HG03457 (cell line): ENCODE measurements around the gene SPAG16.

ENCODE experiments used
- ATAC-seq: cut with Tn5 transposase; IDR thresholded peaks from one replicate; pipeline ENCODE4 v1.9.1; 2021; ENCODE audit warnings: moderate number of reproducible peaks; ENCODE audit not compliant: unreplicated experiment

SPAG16 gene

DNA sequence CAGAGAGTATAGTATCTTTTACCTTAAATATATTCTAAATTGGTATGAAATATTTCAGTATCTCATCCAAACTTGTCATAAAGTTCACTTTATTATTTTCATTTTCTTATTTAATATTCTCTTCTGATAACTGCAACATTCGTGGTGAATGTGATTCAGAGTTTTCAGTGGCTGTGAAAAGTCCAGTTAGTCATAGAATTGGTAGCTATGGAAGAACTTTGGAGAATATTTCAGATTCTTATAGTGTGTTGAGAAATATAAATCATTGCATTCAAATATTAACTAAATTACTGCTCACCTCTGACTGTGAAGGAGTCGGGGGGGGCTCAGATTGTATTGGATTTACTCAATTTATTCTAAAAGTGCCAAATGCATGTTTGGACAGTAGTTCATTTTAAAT, 948.0 kb downstream of the SPAG16 start:
- ATAC-seq, result no peak

DNA sequence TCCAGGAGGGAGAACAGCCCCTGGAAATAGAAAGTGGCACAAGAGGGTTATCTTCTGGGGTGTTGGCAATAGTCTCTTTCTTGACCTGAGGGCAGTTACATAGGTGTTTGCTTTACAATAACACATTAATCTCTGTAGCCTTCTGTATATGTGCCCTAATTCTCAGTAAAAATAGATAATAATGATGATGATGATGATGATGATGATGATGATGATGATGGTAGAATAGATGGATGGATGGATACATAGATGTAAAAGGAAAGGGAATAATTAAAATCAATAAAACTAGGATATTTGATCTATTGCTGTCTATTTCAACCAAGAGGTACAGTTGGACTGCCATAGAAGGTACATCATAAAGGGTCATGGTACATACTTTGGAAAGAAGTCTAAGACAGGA, 948.9 kb downstream of the SPAG16 start:
- ATAC-seq, result no peak

- ATAC-seq, result no peak
Observed at GRCh38 chr2:214242797-214243196, 958.5 kb downstream of the SPAG16 start.

GRCh38 chr2:214244847-214245246, 960.6 kb downstream of the SPAG16 start:
- no peak for ATAC-seq

DNA sequence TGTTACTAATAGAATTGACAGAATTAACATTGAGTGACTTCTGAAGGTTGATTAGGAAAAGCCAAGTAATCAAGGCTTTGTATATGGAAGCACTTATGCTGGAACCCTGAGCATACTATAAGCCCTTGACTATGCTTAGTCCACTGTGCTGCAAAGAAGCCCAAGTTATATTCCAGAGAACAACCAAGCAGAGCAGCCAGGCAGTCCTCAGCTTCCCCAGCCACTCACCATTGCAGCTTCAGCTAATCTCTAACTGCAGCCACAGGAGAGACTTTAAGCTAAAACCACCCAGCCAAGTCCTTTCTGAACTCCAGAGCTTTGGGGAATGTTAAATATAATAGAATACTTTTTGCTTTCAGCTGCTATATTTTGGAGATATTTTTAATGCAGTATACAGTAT, 962.2 kb downstream of the SPAG16 start:
- no peak for ATAC-seq

DNA sequence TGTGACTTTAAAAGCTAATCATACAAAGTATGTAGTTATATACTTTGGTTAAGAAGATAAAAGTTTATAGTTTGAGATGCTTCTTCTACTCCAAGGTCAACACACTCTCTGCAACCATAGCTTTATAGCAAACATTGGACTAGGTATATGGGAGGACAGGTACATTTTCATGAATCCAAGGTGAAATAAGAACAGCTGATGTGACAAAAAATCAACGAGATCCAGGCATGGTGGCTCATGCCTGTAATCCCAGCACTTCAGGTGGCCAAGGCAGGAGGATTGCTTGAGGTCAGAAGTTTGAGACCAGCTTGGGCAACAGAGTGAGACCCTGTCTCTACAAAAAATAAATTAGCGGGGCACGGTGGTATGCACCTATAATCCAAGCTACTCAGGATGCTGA, 963.3 kb downstream of the SPAG16 start:
- ATAC-seq, result no peak

DNA sequence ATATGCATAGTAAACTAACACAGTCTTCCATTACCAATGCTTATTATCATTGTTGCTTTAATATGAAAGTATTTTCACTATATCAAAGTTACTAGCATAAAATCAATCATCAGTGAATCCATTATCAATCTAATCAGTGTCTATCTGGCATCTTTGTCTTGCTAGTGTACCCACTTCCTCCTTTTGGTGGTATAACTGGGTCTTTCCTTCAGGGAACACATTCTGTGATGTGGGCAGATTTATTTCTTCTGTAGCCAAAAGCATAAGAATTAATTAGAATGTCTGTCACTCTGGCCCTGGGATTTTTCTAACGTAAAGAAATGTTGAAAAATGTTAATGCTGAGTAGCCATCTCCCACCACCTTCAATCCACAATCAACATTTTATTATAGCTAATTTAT, 970.8 kb downstream of the SPAG16 start:
- no peak for ATAC-seq

DNA sequence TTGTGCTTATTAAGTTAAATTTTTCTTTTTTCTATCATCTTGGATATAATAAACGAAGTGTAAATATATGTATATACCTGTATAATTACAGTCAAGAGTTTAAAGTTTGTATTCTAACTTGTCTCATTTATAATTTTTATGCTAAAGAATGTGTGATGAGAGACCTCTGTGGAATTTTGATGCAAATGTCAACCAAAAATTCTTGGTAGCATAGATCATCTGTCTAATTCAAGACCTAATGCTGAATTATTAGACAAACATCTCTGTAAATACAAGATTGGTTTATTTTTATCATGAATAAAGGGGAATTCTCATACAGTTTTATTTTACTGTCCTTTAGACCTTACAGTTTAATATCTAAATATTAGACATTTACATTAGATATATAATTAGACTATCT, 977.4 kb downstream of the SPAG16 start:
- ATAC-seq, result no peak

GRCh38 chr2:214264171-214264570, 979.9 kb downstream of the SPAG16 start:
- no peak for ATAC-seq

DNA sequence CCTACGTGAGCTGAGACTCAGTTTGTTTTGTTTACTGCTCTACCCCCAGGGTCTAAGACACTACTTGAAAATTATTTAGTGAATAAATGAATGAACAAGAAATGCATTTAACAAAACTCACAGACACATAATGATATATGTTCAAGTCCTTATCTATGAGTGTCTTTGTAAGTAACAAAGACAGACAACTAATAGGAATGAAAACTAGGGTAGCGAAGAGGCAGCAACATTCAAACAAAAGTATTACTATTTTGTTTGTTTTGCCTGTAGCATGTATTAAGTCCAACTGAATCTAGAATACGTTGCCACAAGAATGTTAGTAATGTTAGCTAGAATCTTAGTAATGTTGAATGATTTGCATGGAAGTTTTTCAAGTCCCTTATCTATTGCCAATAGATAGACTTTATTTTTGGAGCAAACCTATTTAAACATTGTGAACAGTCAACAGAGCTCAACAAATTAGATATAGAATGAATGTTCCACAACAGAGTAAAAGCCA, 981.8 kb downstream of the SPAG16 start:
- no peak for ATAC-seq

GRCh38 chr2:214277880-214278279, 993.6 kb downstream of the SPAG16 start:
- no peak for ATAC-seq

DNA sequence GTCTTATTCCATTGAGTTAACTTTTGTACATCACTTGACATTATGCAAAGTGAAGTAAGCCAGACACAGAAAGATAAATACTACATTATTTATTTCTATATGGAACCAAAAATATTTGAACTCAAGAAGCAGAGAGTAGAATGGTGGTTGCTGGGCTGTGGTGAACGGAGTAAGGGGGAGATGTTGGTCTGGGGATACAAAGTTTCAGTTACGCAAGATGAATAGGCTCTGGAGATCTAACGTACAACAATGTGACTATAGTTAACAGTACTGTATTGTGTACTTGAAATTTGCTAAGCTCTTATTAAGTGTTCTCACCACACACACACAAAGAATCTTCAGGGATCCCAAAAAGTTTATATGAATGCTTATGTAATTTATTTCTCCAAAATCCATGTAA, 1001.7 kb downstream of the SPAG16 start:
- no peak for ATAC-seq

GRCh38 chr2:214293593-214293992, 1009.3 kb downstream of the SPAG16 start:
- ATAC-seq, result no peak

GRCh38 chr2:214294426-214294825, 1010.2 kb downstream of the SPAG16 start:
- no peak for ATAC-seq

DNA sequence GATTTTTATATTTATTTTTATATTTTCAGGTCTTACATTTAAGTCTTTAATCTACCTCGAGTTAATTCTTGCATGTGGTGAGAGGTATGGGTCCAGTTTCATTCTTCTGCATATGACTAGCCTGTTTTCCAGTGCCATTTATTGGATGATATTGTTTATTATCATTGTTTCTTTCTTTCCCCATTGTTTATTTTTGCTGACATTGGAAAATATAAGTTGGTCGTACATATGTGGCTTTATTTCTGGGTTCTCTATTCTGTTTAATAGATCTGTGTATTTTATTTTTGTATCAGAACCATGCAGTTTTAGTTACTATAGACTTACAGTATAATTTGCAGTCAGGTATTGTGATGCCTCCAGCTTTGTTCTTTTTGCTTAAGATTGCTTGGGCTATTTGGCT, 1013.2 kb downstream of the SPAG16 start:
- no peak for ATAC-seq

GRCh38 chr2:214310319-214310718, 1026.1 kb downstream of the SPAG16 start:
- ATAC-seq, result no peak

DNA sequence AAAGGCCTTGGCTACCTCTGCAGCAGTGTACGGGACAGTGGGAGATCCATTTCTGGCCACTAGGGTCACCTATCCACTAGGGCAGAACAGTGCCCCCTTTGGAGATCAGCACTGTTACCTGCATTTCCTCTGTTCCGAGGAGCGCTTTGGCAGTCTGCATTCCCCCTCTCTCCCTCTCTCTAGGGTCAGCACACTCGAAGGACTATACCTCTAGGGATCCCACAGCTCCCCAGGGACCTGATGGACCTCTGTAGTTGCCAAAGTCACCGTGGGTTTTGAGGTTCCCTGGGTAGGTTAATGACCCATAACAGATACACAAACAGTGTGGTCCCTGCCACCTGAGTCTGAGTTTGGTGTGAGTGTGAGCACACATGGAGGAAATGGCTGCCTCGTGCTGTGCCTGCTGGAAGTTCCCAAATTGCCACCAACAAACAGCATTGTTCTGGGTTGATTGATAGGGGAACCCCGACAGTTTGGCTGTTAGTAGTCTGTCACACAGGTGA, 1026.8 kb downstream of the SPAG16 start:
- no peak for ATAC-seq

DNA sequence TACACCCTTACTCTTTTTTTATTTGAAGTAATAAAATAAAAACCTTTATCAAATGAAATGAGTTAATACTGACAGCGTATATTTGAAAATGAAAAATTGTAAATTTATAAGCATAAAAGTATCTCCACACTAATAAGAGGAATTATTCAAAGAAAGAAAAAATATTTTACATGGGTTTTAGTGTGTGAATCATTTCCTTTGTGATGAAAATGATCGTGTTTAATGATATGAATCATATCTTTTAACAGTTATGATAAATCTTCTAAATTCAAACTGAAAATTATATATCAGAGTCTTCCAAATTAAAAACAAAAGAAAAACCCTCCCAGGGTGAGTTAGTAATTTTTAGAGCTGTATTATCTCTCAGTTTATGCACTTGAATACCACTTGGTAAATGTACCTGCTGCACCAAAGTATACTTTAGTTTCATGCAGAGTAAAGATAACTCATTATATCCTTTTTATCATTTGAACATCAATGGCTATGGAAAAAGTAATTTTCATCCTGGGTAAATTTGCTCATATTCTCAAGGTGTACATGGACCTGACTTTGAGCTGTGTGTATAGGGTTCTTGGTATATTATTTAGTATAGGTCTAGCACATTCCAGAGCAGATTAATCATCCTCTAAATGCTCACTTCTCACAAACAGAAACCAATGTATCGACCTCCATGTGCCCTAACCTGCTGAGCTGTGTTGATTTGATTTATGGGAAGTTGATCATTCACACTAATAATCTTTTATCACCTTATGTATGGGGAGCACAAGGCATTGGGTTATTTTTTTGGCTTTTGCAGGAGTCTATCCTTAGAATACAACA, 1027.9 kb downstream of the SPAG16 start:
- ATAC-seq, result no peak

DNA sequence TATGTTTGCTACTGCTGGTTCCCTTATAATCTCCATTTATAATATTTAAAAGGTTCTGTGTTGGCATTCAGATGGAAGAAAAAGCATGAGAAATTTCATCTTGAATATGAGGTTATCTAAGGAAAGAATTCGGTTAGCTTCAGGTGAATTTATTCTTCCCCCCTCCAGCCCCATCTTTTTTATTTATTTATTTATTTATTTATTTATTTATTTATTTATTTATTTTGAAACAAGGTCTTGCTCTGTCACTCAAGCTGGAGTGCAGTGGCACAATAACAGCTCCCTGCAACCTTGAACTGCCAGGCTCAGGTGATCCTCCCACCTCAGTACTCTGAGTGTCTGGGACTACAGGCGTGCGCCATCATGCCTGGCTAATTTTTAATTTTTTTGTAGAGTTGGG, 1031.1 kb downstream of the SPAG16 start:
- ATAC-seq, result no peak

- ATAC-seq, result no peak
Observed at GRCh38 chr2:214320211-214320610, 1035.9 kb downstream of the SPAG16 start.

DNA sequence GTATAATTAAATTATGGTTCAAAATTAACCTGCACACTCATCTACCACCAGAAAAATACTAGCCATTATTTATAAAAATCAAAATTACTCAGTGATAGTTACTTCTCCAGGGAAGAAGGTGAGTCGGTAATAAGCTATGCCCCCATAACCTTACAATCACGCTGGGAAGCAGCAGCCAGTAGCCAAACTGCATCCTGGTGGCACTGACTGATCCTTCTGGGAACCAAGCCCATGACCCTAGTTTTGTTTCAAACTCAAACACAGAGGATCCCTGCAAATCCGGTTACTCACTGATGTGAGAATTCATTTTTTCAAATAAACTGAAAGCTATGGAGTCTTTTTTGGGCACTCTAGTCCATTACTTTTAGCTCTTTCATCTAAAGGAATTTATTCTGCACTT, 1038.4 kb downstream of the SPAG16 start:
- no peak for ATAC-seq

GRCh38 chr2:214325404-214325803, 1041.1 kb downstream of the SPAG16 start:
- ATAC-seq, result no peak

GRCh38 chr2:214328941-214329340, 1044.7 kb downstream of the SPAG16 start:
- no peak for ATAC-seq
